GM23338 (cell line): ENCODE results near the gene OLIG1.

Source experiments
- EZH2 ChIP-seq: fragments of 200-600 bp; sonication (generic); IDR thresholded peaks from one replicate; pipeline ENCODE4 v1.8.0; 2017; ENCODE audit warnings: antibody characterized with exemption, mild to moderate bottlenecking, low read depth; ENCODE audit not compliant: unreplicated experiment
- POLR2AphosphoS5 ChIP-seq: IDR thresholded peaks from 2 replicates; pipeline ENCODE4 v1.6.1; 2016; ENCODE audit warnings: antibody characterized with exemption, low read depth
- TF ChIP-seq, protein P1 (sequence below), 2 experiments: fragments of 200-600 bp in 1 of 2; sonication (generic) in 1 of 2; conservative IDR thresholded peaks; 2 replicates each; pipeline versions ENCODE4 v1.5.1 to v1.6.1; 2016 to 2017; ENCODE audit warnings: antibody characterized with exemption in 2 of 2, low read depth in 2 of 2, mild to moderate bottlenecking in 2 of 2, moderate library complexity in 1 of 2
- TF ChIP-seq, protein P2 (sequence below): IDR thresholded peaks from one replicate; pipeline ENCODE4 v1.6.1; 2018; ENCODE audit warnings: antibody characterized with exemption; ENCODE audit not compliant: unreplicated experiment

DNA sequence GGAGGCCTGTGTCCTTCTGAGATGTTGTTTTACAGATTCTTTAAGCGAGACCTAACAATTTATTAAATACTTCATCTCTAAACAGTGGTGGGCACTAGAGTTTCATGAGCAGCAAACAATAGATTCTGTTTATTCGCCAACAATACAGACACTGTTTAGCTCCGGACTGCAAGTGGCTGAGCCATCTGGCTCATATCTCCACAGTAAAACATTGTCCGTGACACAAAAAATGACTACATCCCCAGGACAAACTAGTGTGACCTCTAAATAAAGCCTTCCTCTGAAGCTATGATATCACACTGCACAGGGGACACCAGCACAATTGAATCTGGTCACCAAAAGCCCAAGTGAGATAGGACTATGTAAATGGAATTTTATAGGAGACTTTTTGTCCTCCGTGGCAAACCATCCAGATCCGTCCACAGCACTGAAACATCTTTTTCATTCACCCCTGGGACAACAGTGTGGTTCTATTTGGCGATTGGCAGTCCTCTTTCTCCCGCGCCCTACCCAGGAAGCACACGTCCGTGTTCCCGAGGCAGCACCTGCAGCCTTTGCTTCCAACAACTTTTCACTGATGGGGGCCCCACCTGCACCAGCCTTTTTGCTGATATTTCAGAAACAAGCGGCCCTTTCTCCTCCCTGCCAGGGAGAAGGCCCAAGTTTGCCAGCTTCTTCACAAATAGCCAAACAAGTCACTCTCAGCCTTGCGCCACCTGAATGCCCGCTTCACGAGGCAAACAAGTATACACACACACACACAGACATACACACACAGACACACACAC, 47.4 kb downstream of the OLIG1 start:
- TF ChIP-seq, protein P1, sequence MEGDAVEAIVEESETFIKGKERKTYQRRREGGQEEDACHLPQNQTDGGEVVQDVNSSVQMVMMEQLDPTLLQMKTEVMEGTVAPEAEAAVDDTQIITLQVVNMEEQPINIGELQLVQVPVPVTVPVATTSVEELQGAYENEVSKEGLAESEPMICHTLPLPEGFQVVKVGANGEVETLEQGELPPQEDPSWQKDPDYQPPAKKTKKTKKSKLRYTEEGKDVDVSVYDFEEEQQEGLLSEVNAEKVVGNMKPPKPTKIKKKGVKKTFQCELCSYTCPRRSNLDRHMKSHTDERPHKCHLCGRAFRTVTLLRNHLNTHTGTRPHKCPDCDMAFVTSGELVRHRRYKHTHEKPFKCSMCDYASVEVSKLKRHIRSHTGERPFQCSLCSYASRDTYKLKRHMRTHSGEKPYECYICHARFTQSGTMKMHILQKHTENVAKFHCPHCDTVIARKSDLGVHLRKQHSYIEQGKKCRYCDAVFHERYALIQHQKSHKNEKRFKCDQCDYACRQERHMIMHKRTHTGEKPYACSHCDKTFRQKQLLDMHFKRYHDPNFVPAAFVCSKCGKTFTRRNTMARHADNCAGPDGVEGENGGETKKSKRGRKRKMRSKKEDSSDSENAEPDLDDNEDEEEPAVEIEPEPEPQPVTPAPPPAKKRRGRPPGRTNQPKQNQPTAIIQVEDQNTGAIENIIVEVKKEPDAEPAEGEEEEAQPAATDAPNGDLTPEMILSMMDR (conservative IDR thresholded peaks at IDR 0.05; ENCODE audit: low read depth in 2 of 2), result no peak
- TF ChIP-seq EZH2, result no peak
- no peak for TF ChIP-seq POLR2AphosphoS5
- TF ChIP-seq, protein P2, sequence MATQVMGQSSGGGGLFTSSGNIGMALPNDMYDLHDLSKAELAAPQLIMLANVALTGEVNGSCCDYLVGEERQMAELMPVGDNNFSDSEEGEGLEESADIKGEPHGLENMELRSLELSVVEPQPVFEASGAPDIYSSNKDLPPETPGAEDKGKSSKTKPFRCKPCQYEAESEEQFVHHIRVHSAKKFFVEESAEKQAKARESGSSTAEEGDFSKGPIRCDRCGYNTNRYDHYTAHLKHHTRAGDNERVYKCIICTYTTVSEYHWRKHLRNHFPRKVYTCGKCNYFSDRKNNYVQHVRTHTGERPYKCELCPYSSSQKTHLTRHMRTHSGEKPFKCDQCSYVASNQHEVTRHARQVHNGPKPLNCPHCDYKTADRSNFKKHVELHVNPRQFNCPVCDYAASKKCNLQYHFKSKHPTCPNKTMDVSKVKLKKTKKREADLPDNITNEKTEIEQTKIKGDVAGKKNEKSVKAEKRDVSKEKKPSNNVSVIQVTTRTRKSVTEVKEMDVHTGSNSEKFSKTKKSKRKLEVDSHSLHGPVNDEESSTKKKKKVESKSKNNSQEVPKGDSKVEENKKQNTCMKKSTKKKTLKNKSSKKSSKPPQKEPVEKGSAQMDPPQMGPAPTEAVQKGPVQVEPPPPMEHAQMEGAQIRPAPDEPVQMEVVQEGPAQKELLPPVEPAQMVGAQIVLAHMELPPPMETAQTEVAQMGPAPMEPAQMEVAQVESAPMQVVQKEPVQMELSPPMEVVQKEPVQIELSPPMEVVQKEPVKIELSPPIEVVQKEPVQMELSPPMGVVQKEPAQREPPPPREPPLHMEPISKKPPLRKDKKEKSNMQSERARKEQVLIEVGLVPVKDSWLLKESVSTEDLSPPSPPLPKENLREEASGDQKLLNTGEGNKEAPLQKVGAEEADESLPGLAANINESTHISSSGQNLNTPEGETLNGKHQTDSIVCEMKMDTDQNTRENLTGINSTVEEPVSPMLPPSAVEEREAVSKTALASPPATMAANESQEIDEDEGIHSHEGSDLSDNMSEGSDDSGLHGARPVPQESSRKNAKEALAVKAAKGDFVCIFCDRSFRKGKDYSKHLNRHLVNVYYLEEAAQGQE, result no peak
